ENCODE results near the gene PTPRK.
A peak's percentile ranks its signal among the peaks of the same experiment; 100 is the strongest.

PTPRK gene

GRCh38 chr6:128158496-128158895 lies 361.9 kb downstream of the PTPRK start:
- Histone ChIP-seq H3K36me3 (ENCODE audit: control insufficient read depth, insufficient read depth, low read length) (no peaks in the 10 kb centered on the region), H3K27ac (ENCODE audit: low read depth, low read length) (no peak overlapping the region), H3K27me3 (ENCODE audit: control insufficient read depth, insufficient read depth, low read length) (no peaks in the 10 kb centered on the region), H3K9me3 (ENCODE audit: control insufficient read depth, insufficient read depth, low read depth, low read length) (no peaks in the 10 kb centered on the region), H3K4me3 (ENCODE audit: low read depth, low read length) (no peak overlapping the region), H3K4me1 (ENCODE audit: control insufficient read depth, insufficient read depth, low read length) (no peaks in the 10 kb centered on the region), H3K9ac (ENCODE audit: low read length) (no peak overlapping the region)

DNA sequence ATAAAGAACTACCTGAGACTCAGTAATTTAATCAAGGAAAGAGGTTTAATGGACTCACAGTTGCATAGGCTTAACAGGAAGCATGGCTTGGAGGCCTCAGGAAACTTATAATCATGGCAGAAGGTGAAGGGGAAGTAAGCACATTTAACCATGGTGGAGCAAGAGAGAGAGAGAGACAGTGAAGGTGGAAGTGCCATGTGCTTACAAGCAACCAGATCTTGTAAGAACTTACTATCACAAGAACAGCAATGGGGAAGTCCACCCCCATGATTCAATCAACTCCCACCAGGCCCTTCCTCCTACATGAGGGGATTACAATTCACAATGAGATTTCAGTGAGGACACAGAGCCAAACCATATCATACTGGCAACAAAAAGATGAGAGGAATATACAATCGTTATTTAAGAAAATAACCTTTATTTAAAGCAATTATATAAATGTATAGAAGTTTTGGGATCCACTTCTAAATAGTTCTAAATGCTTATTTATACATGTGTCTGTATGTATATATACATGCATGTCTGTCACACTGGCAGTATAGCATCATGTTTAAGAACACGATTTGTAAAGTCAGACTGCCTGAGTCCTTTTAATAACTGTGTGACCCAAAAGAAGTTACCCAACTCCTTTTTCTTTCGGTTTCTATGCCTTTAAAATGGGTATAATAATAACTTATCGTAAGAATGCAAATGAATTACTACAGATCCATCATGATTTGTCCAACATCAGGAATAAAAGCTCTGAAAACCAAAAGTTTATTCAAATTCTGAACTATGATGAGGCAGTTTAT lies 363.9 kb downstream of the PTPRK start:
- H3K27me3 ChIP-seq (ENCODE audit: control insufficient read depth, insufficient read depth, low read length) = no peaks in the 10 kb centered on the region
- no peak overlapping the region for H3K4me3 ChIP-seq (ENCODE audit: low read depth, low read length)
- H3K9ac ChIP-seq (ENCODE audit: low read length) = no peak overlapping the region
- no peaks in the 10 kb centered on the region for H3K9me3 ChIP-seq (ENCODE audit: control insufficient read depth, insufficient read depth, low read depth, low read length)
- no peak overlapping the region for H3K27ac ChIP-seq (ENCODE audit: low read depth, low read length)
- no peaks in the 10 kb centered on the region for H3K4me1 ChIP-seq (ENCODE audit: control insufficient read depth, insufficient read depth, low read length)
- H3K36me3 ChIP-seq (ENCODE audit: control insufficient read depth, insufficient read depth, low read length) = no peaks in the 10 kb centered on the region

GRCh38 chr6:128155826-128156225 lies 364.6 kb downstream of the PTPRK start:
- Histone ChIP-seq H3K27me3 (ENCODE audit: control insufficient read depth, insufficient read depth, low read length) (no peaks in the 10 kb centered on the region), H3K4me1 (ENCODE audit: control insufficient read depth, insufficient read depth, low read length) (no peaks in the 10 kb centered on the region), H3K36me3 (ENCODE audit: control insufficient read depth, insufficient read depth, low read length) (no peaks in the 10 kb centered on the region), H3K9me3 (ENCODE audit: control insufficient read depth, insufficient read depth, low read depth, low read length) (no peaks in the 10 kb centered on the region), H3K27ac (ENCODE audit: low read depth, low read length) (no peak overlapping the region), H3K9ac (ENCODE audit: low read length) (no peak overlapping the region), H3K4me3 (ENCODE audit: low read depth, low read length) (no peak overlapping the region)

DNA sequence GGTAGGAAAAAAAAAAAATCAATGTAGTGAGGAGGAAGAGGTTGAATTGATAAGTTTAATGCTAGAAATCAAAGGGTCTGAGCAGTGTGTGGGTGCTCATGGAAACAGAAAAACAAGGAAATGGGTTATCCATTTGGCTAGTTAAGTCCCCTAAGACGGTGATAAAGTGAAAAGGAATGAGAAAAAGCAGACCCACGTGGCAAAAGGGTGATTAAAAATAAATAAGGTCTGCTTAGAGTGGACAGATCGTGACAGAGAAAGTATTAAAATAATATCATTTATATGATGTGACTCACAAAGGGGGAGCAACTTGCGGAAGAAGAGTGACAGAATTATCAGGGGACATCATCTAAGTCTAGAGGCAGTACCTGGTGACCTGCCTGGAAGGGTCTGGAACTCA lies 367.8 kb downstream of the PTPRK start:
- Histone ChIP-seq H3K4me1 (ENCODE audit: control insufficient read depth, insufficient read depth, low read length) (no peaks in the 10 kb centered on the region), H3K36me3 (ENCODE audit: control insufficient read depth, insufficient read depth, low read length) (no peaks in the 10 kb centered on the region), H3K27ac (ENCODE audit: low read depth, low read length) (no peak overlapping the region)

DNA sequence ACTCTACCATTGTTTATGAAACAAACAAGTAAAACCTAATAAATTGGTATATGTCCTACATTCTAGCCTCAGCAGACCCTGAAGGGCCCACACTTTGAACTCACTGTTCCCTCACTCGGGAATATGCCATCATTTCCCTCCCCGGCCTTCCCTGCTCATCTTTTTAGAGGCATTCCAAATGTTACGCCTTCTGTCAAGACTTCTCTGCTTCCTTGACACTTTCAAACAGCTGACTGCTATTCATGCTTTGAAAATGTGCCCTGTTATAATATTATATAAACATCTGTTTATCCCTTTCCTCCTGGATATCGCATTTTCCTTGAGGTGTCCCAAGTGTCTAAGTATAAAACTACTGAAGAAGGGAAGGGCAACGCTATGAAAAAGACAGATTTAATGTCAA lies 370.0 kb downstream of the PTPRK start:
- no peak overlapping the region for H3K27ac ChIP-seq (ENCODE audit: low read depth, low read length)
- H3K4me1 ChIP-seq (ENCODE audit: control insufficient read depth, insufficient read depth, low read length) = no peaks in the 10 kb centered on the region
- H3K27me3 ChIP-seq (ENCODE audit: control insufficient read depth, insufficient read depth, low read length) = no peaks in the 10 kb centered on the region
- no peaks in the 10 kb centered on the region for H3K9me3 ChIP-seq (ENCODE audit: control insufficient read depth, insufficient read depth, low read depth, low read length)
- no peak overlapping the region for H3K9ac ChIP-seq (ENCODE audit: low read length)
- H3K4me3 ChIP-seq (ENCODE audit: low read depth, low read length) = no peak overlapping the region
- H3K36me3 ChIP-seq (ENCODE audit: control insufficient read depth, insufficient read depth, low read length) = no peaks in the 10 kb centered on the region

More for the DNA sequence above, 367.8 kb downstream of the PTPRK start:
- H3K9me3 ChIP-seq (ENCODE audit: control insufficient read depth, insufficient read depth, low read depth, low read length) = no peaks in the 10 kb centered on the region
- no peaks in the 10 kb centered on the region for H3K27me3 ChIP-seq (ENCODE audit: control insufficient read depth, insufficient read depth, low read length)
- no peak overlapping the region for H3K9ac ChIP-seq (ENCODE audit: low read length)
- no peak overlapping the region for H3K4me3 ChIP-seq (ENCODE audit: low read depth, low read length)

GRCh38 chr6:128149796-128150195 lies 370.6 kb downstream of the PTPRK start:
- Histone ChIP-seq H3K27me3 (ENCODE audit: control insufficient read depth, insufficient read depth, low read length) (no peaks in the 10 kb centered on the region), H3K9me3 (ENCODE audit: control insufficient read depth, insufficient read depth, low read depth, low read length) (no peaks in the 10 kb centered on the region), H3K36me3 (ENCODE audit: control insufficient read depth, insufficient read depth, low read length) (no peaks in the 10 kb centered on the region), H3K9ac (ENCODE audit: low read length) (no peak overlapping the region), H3K4me3 (ENCODE audit: low read depth, low read length) (no peak overlapping the region), H3K27ac (ENCODE audit: low read depth, low read length) (no peak overlapping the region), H3K4me1 (ENCODE audit: control insufficient read depth, insufficient read depth, low read length) (no peaks in the 10 kb centered on the region)

- Histone ChIP-seq H3K4me1 (ENCODE audit: control insufficient read depth, insufficient read depth, low read length) (peaks cover 2% of the 10 kb centered on the region; the same call in 1 of the 2 replicates), H3K9ac (ENCODE audit: low read length) (no peak overlapping the region), H3K4me3 (ENCODE audit: low read depth, low read length) (no peak overlapping the region), H3K36me3 (ENCODE audit: control insufficient read depth, insufficient read depth, low read length) (no peaks in the 10 kb centered on the region), H3K27me3 (ENCODE audit: control insufficient read depth, insufficient read depth, low read length) (no peaks in the 10 kb centered on the region), H3K9me3 (ENCODE audit: control insufficient read depth, insufficient read depth, low read depth, low read length) (no peaks in the 10 kb centered on the region), H3K27ac (ENCODE audit: low read depth, low read length) (no peak overlapping the region)
Observed at GRCh38 chr6:128144320-128144719, 376.1 kb downstream of the PTPRK start.

- Histone ChIP-seq H3K4me1 (ENCODE audit: control insufficient read depth, insufficient read depth, low read length) (peaks cover 3% of the 10 kb centered on the region; the same call in 1 of the 2 replicates), H3K27me3 (ENCODE audit: control insufficient read depth, insufficient read depth, low read length) (no peaks in the 10 kb centered on the region), H3K9ac (ENCODE audit: low read length) (no peak overlapping the region), H3K4me3 (ENCODE audit: low read depth, low read length) (no peak overlapping the region), H3K9me3 (ENCODE audit: control insufficient read depth, insufficient read depth, low read depth, low read length) (no peaks in the 10 kb centered on the region), H3K27ac (ENCODE audit: low read depth, low read length) (no peak overlapping the region), H3K36me3 (ENCODE audit: control insufficient read depth, insufficient read depth, low read length) (no peaks in the 10 kb centered on the region)
Observed at GRCh38 chr6:128141932-128142331, 378.5 kb downstream of the PTPRK start.

DNA sequence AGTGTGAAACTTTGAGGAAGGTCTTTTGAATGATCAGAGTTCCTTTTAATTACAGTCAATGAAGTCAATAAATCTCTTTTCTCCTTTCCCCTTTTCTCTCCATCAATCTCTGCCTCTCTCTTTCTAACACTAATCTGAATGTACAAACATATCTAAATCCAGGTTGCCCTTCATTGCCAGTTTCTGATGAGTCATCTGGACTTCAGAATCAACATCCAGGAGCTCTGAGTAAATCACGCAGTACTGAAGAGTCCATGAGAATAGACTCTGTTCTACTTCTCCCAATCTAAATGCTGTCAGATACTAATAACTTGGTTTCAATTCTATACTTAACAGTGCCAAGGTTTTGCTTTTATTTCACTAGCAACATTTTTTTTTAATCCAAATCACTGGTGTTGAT lies 380.9 kb downstream of the PTPRK start:
- no peak overlapping the region for H3K9ac ChIP-seq (ENCODE audit: low read length)
- H3K27me3 ChIP-seq (ENCODE audit: control insufficient read depth, insufficient read depth, low read length) = no peaks in the 10 kb centered on the region
- no peak overlapping the region for H3K4me3 ChIP-seq (ENCODE audit: low read depth, low read length)
- H3K9me3 ChIP-seq (ENCODE audit: control insufficient read depth, insufficient read depth, low read depth, low read length) = no peaks in the 10 kb centered on the region
- H3K36me3 ChIP-seq (ENCODE audit: control insufficient read depth, insufficient read depth, low read length) = no peaks in the 10 kb centered on the region
- H3K4me1 ChIP-seq (ENCODE audit: control insufficient read depth, insufficient read depth, low read length) = peaks cover 3% of the 10 kb centered on the region; the same call in 1 of the 2 replicates
- H3K27ac ChIP-seq (ENCODE audit: low read depth, low read length) = 0 out of 2 replicates have a peak overlapping the region, but pooled peaks have one; percentile 14

DNA sequence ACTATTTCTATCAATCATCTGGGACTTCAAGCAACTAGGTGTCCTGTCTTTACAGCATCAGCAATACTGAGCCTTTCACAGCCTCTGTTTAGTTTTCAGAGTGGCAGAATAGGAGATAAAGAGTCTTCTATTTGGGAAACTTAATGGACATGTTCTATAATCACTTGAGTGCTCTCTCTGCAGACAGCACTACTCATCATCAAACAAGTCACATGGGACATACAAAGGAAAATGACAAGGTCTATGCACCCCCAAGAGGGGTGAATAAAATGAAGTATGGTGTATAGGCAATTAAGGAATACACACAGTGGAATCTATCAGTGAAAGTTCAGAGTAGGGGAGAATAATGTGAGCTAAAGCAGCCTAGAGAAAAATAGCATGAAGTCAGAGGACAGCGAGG lies 381.7 kb downstream of the PTPRK start:
- H3K4me1 ChIP-seq (ENCODE audit: control insufficient read depth, insufficient read depth, low read length) = peaks cover 3% of the 10 kb centered on the region; the same call in 1 of the 2 replicates
- H3K9me3 ChIP-seq (ENCODE audit: control insufficient read depth, insufficient read depth, low read depth, low read length) = no peaks in the 10 kb centered on the region
- H3K27me3 ChIP-seq (ENCODE audit: control insufficient read depth, insufficient read depth, low read length) = no peaks in the 10 kb centered on the region
- H3K4me3 ChIP-seq (ENCODE audit: low read depth, low read length) = no peak overlapping the region
- no peaks in the 10 kb centered on the region for H3K36me3 ChIP-seq (ENCODE audit: control insufficient read depth, insufficient read depth, low read length)
- H3K9ac ChIP-seq (ENCODE audit: low read length) = no peak overlapping the region
- H3K27ac ChIP-seq (ENCODE audit: low read depth, low read length) = peak overlapping the region; percentile 14; the same call in 1 of the 2 replicates

- Histone ChIP-seq H3K36me3 (ENCODE audit: control insufficient read depth, insufficient read depth, low read length) (no peaks in the 10 kb centered on the region), H3K27me3 (ENCODE audit: control insufficient read depth, insufficient read depth, low read length) (no peaks in the 10 kb centered on the region), H3K9ac (ENCODE audit: low read length) (no peak overlapping the region), H3K4me1 (ENCODE audit: control insufficient read depth, insufficient read depth, low read length) (peaks cover 3% of the 10 kb centered on the region; the same call in 1 of the 2 replicates), H3K4me3 (ENCODE audit: low read depth, low read length) (no peak overlapping the region), H3K9me3 (ENCODE audit: control insufficient read depth, insufficient read depth, low read depth, low read length) (no peaks in the 10 kb centered on the region), H3K27ac (ENCODE audit: low read depth, low read length) (no peak overlapping the region)
Observed at GRCh38 chr6:128135325-128135724, 385.1 kb downstream of the PTPRK start.

Measured in HUES6 (cell line).